A673 (cell line): Measurements from ENCODE around the gene DIS3L2. TPM values are rescaled to one million over a fixed set of nuclear protein-coding genes. Genes with fewer than 3 reads are reported as not detected.

ENCODE experiments used
- BruUV-seq: library from RNA; stranded (reverse); fragments of 400-500 nt; replicated peaks from 2 replicates; lab custom pipeline; 2021; lab: Mats Ljungman, UMichigan
- CTCF ChIA-PET: fragments of 300-600 bp; sonication (Branson Sonifier 250); formaldehyde crosslinking; loops from one replicate; lab custom pipeline; 2022; ENCODE audit warnings: antibody characterized with exemption; lab: Charles Lee
- POLR2A ChIA-PET: fragments of 300-600 bp; sonication (Branson Sonifier 250); formaldehyde crosslinking; loops from one replicate; lab custom pipeline; 2022; ENCODE audit warnings: antibody characterized with exemption; ENCODE audit not compliant: low non-redundant PET; lab: Charles Lee
- DNase-seq: peaks from one replicate; pipeline ENCODE4 v3.0.0-alpha.2; 2015; ENCODE audit warnings: low spot score
- H3K27ac ChIP-seq: fragments of 200-600 bp; sonication (generic); 2 replicates; pipeline ENCODE4 v1.5.1; 2016; ENCODE audit warnings: mixed run types, low read depth, mild to moderate bottlenecking, mixed read lengths, antibody characterized with exemption, low read length; ENCODE audit not compliant: poor library complexity, severe bottlenecking
- H3K27me3 ChIP-seq: fragments of 200-600 bp; sonication (generic); replicated peaks from 2 replicates; pipeline ENCODE4 v1.6.1; 2017; ENCODE audit warnings: mixed run types, low read depth, mild to moderate bottlenecking, mixed read lengths, antibody characterized with exemption, low read length; ENCODE audit not compliant: insufficient read depth, poor library complexity
- H3K36me3 ChIP-seq: fragments of 200-600 bp; sonication (generic); 2 replicates; pipeline ENCODE4 v1.6.1; 2016; ENCODE audit warnings: mixed run types, mild to moderate bottlenecking, mixed read lengths, antibody characterized with exemption, low read length; ENCODE audit not compliant: insufficient read depth, poor library complexity, severe bottlenecking
- H3K4me1 ChIP-seq: fragments of 200-600 bp; sonication (generic); 2 replicates; pipeline ENCODE4 v1.6.1; 2017; ENCODE audit warnings: mixed run types, mild to moderate bottlenecking, mixed read lengths, antibody characterized with exemption, low read length; ENCODE audit not compliant: insufficient read depth, poor library complexity, severe bottlenecking
- H3K4me3 ChIP-seq: fragments of 200-600 bp; sonication (generic); 2 replicates; pipeline ENCODE4 v1.5.1; 2016; ENCODE audit warnings: low read depth, mixed run types, mild to moderate bottlenecking, mixed read lengths, low read length; ENCODE audit not compliant: poor library complexity, severe bottlenecking
- H3K9me3 ChIP-seq: fragments of 200-600 bp; sonication (generic); 2 replicates; pipeline ENCODE4 v1.6.1; 2016; ENCODE audit warnings: mixed run types, low read depth, mild to moderate bottlenecking, mixed read lengths, antibody characterized with exemption, low read length; ENCODE audit not compliant: poor library complexity, severe bottlenecking
- EZH2 ChIP-seq: fragments of 200-600 bp; sonication (generic); IDR thresholded peaks from 2 replicates; pipeline ENCODE4 v1.6.1; 2017; ENCODE audit warnings: borderline replicate concordance, low read depth, mild to moderate bottlenecking, mixed read lengths, antibody characterized with exemption, low read length; ENCODE audit not compliant: poor library complexity, severe bottlenecking
- intact Hi-C: fragments of 100-400 bp; cut with micrococcal nuclease; formaldehyde crosslinking; loops from one replicate; pipeline ENCODE4 v1.10.0; 2022; ENCODE audit not compliant: unreplicated experiment
- total RNA-seq: library from RNA; stranded (reverse); gene quantifications from 2 replicates; pipeline ENCODE4 v1.2.3, GENCODE V29; 2021
- TF ChIP-seq, protein P1 (sequence below): fragments of 300-800, 200-600 bp; sonication (generic); conservative IDR thresholded peaks from 2 replicates; pipeline ENCODE4 v1.5.1; 2017; ENCODE audit warnings: low read depth, mild to moderate bottlenecking, antibody characterized with exemption, low read length, moderate library complexity, mixed read lengths

DIS3L2 gene
- total RNA-seq, 1 experiment from 2014 or later, result 38.7 TPM

DNA sequence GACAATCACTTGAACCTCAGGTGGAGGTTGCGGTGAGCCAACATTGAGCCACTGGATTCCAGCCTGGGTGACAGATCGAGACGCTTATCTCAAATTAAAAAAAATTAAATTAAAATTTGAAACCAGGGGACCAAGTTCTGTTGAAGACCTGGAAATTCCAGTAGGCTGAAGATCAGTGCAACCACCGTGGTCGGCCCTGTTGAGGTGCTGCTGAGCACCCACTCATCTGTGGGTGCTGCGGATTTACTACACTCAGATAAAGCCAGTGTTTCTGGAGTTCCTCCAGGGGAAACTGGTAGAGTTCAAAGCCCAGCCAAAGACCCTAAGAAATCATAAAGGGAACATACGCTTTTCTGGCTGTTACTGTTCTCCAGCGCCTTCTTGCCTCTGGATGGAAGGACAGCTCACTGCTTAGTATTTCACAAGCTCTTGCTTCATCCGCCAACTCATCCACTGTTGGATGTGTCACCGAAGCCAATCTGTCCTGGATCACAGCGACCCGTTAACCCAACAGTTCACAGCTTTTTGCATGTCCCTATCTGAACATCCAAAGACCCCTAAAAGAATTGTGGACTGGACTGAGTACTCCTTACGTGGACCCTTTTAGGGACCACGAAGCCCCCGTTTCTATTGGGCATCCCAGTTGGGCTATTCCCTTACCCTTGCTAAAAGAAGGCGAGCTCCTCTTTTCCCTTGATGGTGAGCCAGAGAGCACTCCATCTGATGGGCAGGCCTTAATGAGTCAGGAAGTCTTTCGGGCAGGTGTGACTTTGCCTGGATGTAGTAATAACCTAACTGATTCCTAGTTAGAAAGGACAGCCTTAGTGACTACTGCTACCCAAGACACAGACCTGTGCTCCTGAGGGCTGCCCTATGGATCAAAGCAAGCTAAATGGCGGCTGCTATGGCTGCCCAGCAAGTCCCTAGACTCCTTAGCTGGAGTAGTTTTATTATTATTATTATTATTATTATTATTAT lies 411.0 kb downstream of the DIS3L2 start:
- CTCF ChIA-PET, result no interaction called here
- no TSS peak for BruUV-seq
- Histone ChIP-seq H3K36me3 (no peaks in the 10 kb centered on the region), H3K4me1 (no peaks in the 10 kb centered on the region), H3K27ac (no peak overlapping the region), H3K4me3 (no peak overlapping the region), H3K27me3 (no peaks in the 10 kb centered on the region), H3K9me3 (no peaks in the 10 kb centered on the region)
- intact Hi-C loops, result no loop called here
- DNase-seq, result no peak
- POLR2A ChIA-PET, result no interaction called here
- TF ChIP-seq, protein P1, sequence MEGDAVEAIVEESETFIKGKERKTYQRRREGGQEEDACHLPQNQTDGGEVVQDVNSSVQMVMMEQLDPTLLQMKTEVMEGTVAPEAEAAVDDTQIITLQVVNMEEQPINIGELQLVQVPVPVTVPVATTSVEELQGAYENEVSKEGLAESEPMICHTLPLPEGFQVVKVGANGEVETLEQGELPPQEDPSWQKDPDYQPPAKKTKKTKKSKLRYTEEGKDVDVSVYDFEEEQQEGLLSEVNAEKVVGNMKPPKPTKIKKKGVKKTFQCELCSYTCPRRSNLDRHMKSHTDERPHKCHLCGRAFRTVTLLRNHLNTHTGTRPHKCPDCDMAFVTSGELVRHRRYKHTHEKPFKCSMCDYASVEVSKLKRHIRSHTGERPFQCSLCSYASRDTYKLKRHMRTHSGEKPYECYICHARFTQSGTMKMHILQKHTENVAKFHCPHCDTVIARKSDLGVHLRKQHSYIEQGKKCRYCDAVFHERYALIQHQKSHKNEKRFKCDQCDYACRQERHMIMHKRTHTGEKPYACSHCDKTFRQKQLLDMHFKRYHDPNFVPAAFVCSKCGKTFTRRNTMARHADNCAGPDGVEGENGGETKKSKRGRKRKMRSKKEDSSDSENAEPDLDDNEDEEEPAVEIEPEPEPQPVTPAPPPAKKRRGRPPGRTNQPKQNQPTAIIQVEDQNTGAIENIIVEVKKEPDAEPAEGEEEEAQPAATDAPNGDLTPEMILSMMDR, result no peak
- no peak for TF ChIP-seq EZH2

DNA sequence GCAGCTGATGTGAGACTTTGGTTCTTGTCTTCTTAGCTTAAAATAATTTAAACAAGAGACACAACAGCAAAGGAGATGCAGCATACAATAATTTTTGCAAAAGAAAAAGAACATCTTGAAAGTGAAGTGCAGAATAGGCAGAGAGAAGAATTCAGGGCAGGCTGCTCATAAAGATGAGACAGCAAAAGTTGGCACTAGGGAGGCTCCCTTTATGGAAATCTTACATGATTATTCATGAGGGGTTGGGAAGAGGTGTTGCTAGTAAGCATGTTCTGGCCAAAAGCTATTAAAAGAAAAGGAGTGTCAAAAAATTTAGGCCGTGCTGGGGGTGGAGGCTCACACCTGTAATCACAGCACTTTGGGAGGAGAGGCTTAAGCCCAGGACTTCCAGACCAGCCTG lies 412.8 kb downstream of the DIS3L2 start:
- TF ChIP-seq EZH2, result no peak
- TF ChIP-seq, protein P1, result no peak
- H3K36me3 ChIP-seq, result no peaks in the 10 kb centered on the region
- no peaks in the 10 kb centered on the region for H3K9me3 ChIP-seq
- ChIA-PET POLR2A (no interaction called here), CTCF (no interaction called here)
- intact Hi-C loops, result no loop called here
- no peaks in the 10 kb centered on the region for H3K4me1 ChIP-seq
- H3K27ac ChIP-seq, result no peak overlapping the region
- H3K27me3 ChIP-seq, result no peaks in the 10 kb centered on the region
- DNase-seq, result no peak
- no peak overlapping the region for H3K4me3 ChIP-seq
- BruUV-seq, result no TSS peak

DNA sequence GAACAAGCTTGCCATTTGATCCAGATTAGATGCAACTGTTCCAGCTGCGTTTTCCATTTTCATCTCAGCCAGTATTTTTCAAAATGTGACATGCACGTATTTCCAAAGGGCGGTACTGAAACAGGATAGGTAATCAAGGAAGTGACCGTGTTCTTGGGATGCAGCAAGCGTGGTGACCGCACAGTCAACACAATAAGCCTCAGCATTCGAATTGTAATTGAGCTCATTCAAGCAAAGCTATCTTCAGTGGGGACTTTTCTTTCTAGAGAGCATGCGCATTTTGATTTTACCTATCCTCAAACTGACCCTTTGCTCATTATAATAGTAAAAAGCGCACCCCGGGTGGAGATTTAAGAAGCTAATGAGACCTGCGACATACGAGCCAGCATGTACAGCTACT lies 413.7 kb downstream of the DIS3L2 start:
- Histone ChIP-seq H3K27me3 (no peaks in the 10 kb centered on the region), H3K4me3 (no peak overlapping the region), H3K36me3 (no peaks in the 10 kb centered on the region), H3K27ac (no peak overlapping the region), H3K4me1 (no peaks in the 10 kb centered on the region), H3K9me3 (no peaks in the 10 kb centered on the region)
- no TSS peak for BruUV-seq
- no peak for DNase-seq
- ChIA-PET POLR2A (no interaction called here), CTCF (no interaction called here)
- TF ChIP-seq EZH2, result no peak
- TF ChIP-seq, protein P1, result no peak
- intact Hi-C loops, result no loop called here
